Measurements from ENCODE around the gene SLC31A1. TPM values are rescaled to one million over a fixed set of nuclear protein-coding genes. Genes with fewer than 3 reads are reported as not detected.

SLC31A1 gene
- total RNA-seq, 1 donor from 2014 or later = 7.3 TPM

DNA sequence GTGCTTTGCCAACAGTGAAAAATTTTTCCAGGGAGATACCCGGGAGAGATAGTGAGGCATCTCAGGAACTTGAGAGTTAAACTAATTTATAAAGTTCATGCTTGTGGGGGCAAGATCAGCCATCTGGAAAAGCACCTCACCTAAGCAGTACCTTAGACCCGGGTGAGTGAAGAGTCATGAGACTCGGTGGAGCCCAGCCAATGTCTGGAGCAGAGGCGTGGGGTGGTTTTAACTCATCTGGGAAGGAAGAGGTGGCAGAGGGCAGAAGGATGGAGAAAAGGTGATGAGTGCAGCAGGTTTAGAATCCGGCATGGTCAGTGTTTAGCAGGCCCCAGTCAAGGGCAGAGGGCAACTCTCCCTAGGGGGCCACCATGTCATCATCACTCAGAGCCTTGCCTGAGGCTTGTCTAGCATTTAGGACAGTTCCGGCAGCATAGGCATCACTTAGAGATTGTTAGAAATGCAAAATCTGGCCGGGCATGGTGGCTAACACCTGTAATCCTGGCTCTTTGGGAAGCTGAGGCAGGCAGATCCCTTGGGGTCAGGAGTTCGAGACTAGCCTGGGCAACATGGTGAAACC, 86.1 kb downstream of the SLC31A1 start:
- peaks cover 12% of the 10 kb centered on the region for H3K27me3 Mint-ChIP-seq
- no peaks in the 10 kb centered on the region for H3K9me3 Mint-ChIP-seq
- no peak overlapping the region for H3K4me3 Mint-ChIP-seq
- H3K36me3 Mint-ChIP-seq (ENCODE audit: low read depth) = no peaks in the 10 kb centered on the region
- intact Hi-C loops (cut with micrococcal nuclease) = no loop called here
- ATAC-seq (ENCODE audit: low read depth) (no peak), DNase-seq (no peak)
- no peaks in the 10 kb centered on the region for H3K4me1 Mint-ChIP-seq
- POLR2A ChIA-PET = no interaction called here
- CTCF ChIA-PET = no interaction called here
- TF ChIP-seq, protein P1, sequence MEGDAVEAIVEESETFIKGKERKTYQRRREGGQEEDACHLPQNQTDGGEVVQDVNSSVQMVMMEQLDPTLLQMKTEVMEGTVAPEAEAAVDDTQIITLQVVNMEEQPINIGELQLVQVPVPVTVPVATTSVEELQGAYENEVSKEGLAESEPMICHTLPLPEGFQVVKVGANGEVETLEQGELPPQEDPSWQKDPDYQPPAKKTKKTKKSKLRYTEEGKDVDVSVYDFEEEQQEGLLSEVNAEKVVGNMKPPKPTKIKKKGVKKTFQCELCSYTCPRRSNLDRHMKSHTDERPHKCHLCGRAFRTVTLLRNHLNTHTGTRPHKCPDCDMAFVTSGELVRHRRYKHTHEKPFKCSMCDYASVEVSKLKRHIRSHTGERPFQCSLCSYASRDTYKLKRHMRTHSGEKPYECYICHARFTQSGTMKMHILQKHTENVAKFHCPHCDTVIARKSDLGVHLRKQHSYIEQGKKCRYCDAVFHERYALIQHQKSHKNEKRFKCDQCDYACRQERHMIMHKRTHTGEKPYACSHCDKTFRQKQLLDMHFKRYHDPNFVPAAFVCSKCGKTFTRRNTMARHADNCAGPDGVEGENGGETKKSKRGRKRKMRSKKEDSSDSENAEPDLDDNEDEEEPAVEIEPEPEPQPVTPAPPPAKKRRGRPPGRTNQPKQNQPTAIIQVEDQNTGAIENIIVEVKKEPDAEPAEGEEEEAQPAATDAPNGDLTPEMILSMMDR (IDR thresholded peaks at IDR 0.05) = no peak
- no peak overlapping the region for H3K27ac Mint-ChIP-seq

DNA sequence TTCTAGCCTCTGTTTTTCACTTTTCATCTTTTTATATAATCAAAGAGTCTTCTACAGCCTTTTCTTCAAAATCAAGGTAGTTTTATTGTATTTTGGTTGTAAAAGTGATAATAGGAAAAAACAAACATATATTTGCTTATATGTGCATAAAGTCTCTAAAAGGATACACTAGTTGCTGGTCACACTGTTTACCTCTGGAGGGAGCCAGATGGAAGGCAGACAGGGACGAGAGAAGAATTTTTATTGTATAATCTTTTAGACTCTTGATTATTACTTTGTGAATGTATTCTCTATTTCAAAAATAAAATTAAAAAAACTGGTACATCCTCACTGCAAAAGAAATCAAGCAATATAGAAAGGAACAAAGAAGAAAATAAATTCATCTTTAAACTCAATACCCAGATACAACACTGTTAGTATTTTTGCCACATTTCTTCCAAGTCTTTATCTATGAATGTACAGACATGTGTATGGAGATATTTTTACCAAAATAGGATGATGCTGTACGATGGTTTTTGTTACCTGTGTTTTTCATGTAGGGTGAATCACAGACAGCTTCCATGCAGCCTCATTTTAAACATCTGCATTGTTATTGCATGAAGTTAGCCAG, 88.0 kb downstream of the SLC31A1 start:
- ChIA-PET POLR2A (no interaction called here), CTCF (interaction anchor here (1.3 to 1.9 kb wide), 5 partner anchors 34 to 348 kb away, joined by 3 to 7 read pairs (median 3); partner anchors contain the start of genes CDC26 and PRPF4)
- Mint-ChIP-seq H3K4me3 (no peak overlapping the region), H3K27ac (no peak overlapping the region), H3K36me3 (ENCODE audit: low read depth) (no peaks in the 10 kb centered on the region), H3K9me3 (no peaks in the 10 kb centered on the region), H3K27me3 (peaks cover 2% of the 10 kb centered on the region), H3K4me1 (no peaks in the 10 kb centered on the region)
- DNase-seq (no peak), ATAC-seq (ENCODE audit: low read depth) (no peak)
- TF ChIP-seq, protein P1 (IDR thresholded peaks at IDR 0.05) = no peak
- intact Hi-C loops (cut with micrococcal nuclease) = loop anchor here (1.0 to 2.0 kb wide), 3 partner anchors 98 to 349 kb away; no protein-coding TSS in a partner anchor

DNA sequence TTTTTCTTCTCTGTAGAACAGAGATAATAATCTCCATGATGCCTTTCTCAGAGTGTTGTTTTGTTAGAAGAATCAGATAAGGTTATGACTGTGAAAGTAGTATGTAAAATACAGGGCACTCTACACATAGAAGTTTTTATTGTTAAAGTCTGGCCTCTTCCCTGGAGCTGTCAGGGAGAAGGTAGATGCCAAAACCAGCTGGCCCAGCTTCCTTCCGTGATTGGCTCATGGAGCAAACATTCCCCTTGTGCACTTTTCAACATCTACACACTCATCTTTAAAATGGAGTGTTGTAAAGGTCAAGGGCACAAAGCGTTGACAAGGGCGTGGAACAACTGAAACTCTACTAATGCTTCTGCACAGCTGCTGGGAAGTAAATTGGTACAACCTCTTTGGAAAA, 89.2 kb downstream of the SLC31A1 start:
- Mint-ChIP-seq H3K4me1 (no peaks in the 10 kb centered on the region), H3K27me3 (peaks cover 3% of the 10 kb centered on the region), H3K36me3 (ENCODE audit: low read depth) (no peaks in the 10 kb centered on the region), H3K4me3 (no peak overlapping the region), H3K9me3 (no peaks in the 10 kb centered on the region), H3K27ac (no peak overlapping the region)
- ChIA-PET CTCF (interaction anchor here (1.6 to 1.9 kb wide), 3 partner anchors 35 to 347 kb away, joined by 3 to 7 read pairs (median 3); partner anchors contain the start of genes CDC26 and PRPF4), POLR2A (interaction anchor here (1.0 kb wide), 1 partner anchor 100 kb away, joined by 3 read pairs; the partner anchor contains the start of genes C9orf43 and POLE3)
- intact Hi-C loops (cut with micrococcal nuclease) = no loop called here
- ATAC-seq (ENCODE audit: low read depth) (no peak), DNase-seq (no peak)
- TF ChIP-seq, protein P1 (IDR thresholded peaks at IDR 0.05) = no peak

DNA sequence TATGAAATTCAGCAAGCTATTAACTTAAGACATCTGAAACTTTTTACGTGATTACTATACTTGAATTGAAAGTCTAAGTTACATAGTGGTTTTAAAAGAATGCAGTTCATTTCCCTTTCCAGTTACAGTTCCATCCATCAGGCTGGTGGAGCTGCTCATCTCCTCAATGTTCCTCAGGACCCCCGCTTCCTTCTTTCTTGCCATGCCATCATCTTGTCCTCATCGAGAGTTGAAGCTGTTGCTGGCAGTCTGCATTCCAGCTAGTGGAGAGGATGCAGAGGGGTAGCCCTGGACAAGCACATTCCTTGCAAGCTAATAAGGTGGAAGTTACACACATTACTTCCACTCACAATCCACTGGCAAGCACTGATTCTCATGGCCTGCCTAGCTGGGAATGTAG, 90.6 kb downstream of the SLC31A1 start:
- ChIA-PET CTCF (interaction anchor here (1.1 to 1.4 kb wide), 2 partner anchors 90 to 134 kb away, joined by 3 read pairs; no protein-coding TSS in a partner anchor), POLR2A (no interaction called here)
- intact Hi-C loops (cut with micrococcal nuclease) = no loop called here
- Mint-ChIP-seq H3K9me3 (no peaks in the 10 kb centered on the region), H3K27me3 (peaks cover 1% of the 10 kb centered on the region), H3K4me1 (no peaks in the 10 kb centered on the region), H3K36me3 (ENCODE audit: low read depth) (no peaks in the 10 kb centered on the region), H3K27ac (no peak overlapping the region), H3K4me3 (no peak overlapping the region)
- TF ChIP-seq, protein P1 (IDR thresholded peaks at IDR 0.05) = no peak
- DNase-seq (no peak), ATAC-seq (ENCODE audit: low read depth) (no peak)

DNA sequence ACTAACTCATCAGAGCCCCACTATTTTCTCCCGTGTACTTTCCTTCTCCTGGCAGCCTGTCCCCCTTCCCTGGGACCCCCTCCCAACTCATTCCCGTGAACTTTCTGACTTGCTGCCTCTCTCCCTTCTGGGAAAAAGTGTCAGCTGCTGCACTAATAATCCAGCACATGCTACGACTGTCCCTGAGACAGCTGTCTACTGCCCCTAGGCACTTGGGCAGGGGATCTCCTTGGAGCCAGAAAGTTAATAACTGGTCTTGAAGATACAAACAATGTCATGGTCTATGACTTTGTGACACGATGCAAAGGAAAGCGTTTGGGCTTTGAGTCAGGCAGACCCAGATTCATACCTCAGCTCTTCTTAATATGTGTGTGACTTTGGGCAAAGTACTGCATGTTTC, 91.9 kb downstream of the SLC31A1 start:
- H3K4me1 Mint-ChIP-seq = no peaks in the 10 kb centered on the region
- POLR2A ChIA-PET = no interaction called here
- ATAC-seq (ENCODE audit: low read depth) (no peak), DNase-seq (no peak)
- TF ChIP-seq, protein P1 (IDR thresholded peaks at IDR 0.05) = no peak
- no peak overlapping the region for H3K4me3 Mint-ChIP-seq
- intact Hi-C loops (cut with micrococcal nuclease) = no loop called here
- peaks cover 1% of the 10 kb centered on the region for H3K27me3 Mint-ChIP-seq
- no peaks in the 10 kb centered on the region for H3K36me3 Mint-ChIP-seq (ENCODE audit: low read depth)
- no peaks in the 10 kb centered on the region for H3K9me3 Mint-ChIP-seq
- no peak overlapping the region for H3K27ac Mint-ChIP-seq
- CTCF ChIA-PET = no interaction called here

Other genes with a start within 250 kb of the SLC31A1 start
- 0.33 and 1.0 TPM in 2 replicates for gene ZNF883, start 209.4 kb upstream of the SLC31A1 start, total RNA-seq
- gene ZFP37, start 164.8 kb upstream of the SLC31A1 start, total RNA-seq = 1.7 and 2.6 TPM in 2 replicates
- gene SLC31A2, start 70.5 kb upstream of the SLC31A1 start, total RNA-seq = 0.93 and 1.1 TPM in 2 replicates
- 48.3 and 49.1 TPM in 2 replicates for gene FKBP15, start 267 bp upstream of the SLC31A1 start, total RNA-seq
- gene CDC26, start 54.0 kb downstream of the SLC31A1 start, total RNA-seq = 30.4 and 31.7 TPM in 2 replicates
- 32.8 and 36.7 TPM in 2 replicates for gene PRPF4, start 54.1 kb downstream of the SLC31A1 start, total RNA-seq
- not detected in 2 replicates for gene RNF183, start 81.8 kb downstream of the SLC31A1 start, total RNA-seq
- gene WDR31, start 118.7 kb downstream of the SLC31A1 start, total RNA-seq = 0.73 and 1.6 TPM in 2 replicates
- gene BSPRY, start 128.0 kb downstream of the SLC31A1 start, total RNA-seq = 1.1 and 1.3 TPM in 2 replicates
- gene HDHD3, start 155.4 kb downstream of the SLC31A1 start, total RNA-seq = 23.4 and 23.9 TPM in 2 replicates
- gene ALAD, start 179.7 kb downstream of the SLC31A1 start, total RNA-seq = 24.0 and 24.3 TPM in 2 replicates
- 48.0 and 55.5 TPM in 2 replicates for gene POLE3, start 189.1 kb downstream of the SLC31A1 start, total RNA-seq
- 0.76 and 1.2 TPM in 2 replicates for gene C9orf43, start 189.2 kb downstream of the SLC31A1 start, total RNA-seq
- 14.6 and 15.0 TPM in 2 replicates for gene RGS3, start 242.2 kb downstream of the SLC31A1 start, total RNA-seq

Data from activated B cell treated with CpG ODN at 0.5 μM for 24 hours (primary cell).